Neural cell (in vitro differentiated cells): ENCODE measurements around the gene MACROH2A1.

Experiments used
- EZH2 ChIP-seq: fragments of 200-600, 300-800 bp; shearing (Covaris generic), sonication (generic); IDR thresholded peaks from 2 replicates; pipeline ENCODE4 v1.6.1; 2014; ENCODE audit warnings: antibody characterized with exemption, low read length, borderline replicate concordance, mild to moderate bottlenecking; ENCODE audit not compliant: insufficient read depth, poor library complexity, severe bottlenecking
- POLR2AphosphoS5 ChIP-seq: IDR thresholded peaks from 2 replicates; pipeline ENCODE4 v1.6.1; 2012
- TAF1 ChIP-seq: IDR thresholded peaks from 2 replicates; pipeline ENCODE4 v1.6.1; 2012; ENCODE audit warnings: low read depth
- TF ChIP-seq, protein P1 (sequence below): fragments of 450-650 bp; IDR thresholded peaks from 2 replicates; pipeline ENCODE4 v1.5.1; 2014; ENCODE audit warnings: antibody characterized with exemption, mild to moderate bottlenecking, moderate library complexity; ENCODE audit not compliant: poor library complexity, severe bottlenecking

DNA sequence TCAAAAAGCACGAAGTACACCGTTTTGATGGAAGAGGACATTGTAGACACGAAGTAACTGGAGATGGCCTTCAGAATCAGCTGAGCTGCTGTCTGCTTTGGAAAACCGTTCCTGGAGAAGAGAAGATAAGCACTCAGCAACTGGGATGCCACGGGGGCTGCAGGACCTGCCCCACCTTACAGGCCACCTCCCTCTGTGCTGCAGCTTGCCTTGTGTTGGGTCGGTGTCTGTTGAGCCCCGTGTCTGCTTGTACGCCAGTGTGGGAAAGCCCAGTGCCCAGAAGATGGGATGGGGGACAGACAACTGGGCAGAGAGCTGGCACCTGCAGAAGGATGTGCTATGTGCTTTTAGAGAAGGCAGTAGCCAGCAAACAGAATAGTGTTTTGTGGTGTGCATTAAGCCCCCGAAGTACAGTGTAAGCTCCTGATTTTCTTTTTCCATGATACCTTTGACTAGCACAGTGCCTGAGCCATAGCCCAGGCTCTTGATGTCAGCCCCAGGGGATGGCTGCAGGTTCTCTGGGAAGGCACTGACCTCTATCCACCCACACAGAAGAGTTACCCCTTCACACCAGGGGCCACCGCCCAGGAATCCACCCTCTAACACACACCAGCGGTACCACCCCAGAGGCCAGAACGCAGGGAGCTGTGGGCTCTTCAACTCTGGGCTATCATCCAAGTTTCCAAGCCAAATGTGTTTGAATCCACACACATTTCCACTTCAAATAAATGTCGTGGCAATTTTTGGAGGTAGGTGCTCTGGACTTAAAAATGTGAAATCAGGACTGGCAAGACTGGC lies 63.8 kb downstream of the MACROH2A1 start:
- TF ChIP-seq POLR2AphosphoS5 (no peak), EZH2 (no peak), TAF1 (no peak)
- TF ChIP-seq, protein P1, sequence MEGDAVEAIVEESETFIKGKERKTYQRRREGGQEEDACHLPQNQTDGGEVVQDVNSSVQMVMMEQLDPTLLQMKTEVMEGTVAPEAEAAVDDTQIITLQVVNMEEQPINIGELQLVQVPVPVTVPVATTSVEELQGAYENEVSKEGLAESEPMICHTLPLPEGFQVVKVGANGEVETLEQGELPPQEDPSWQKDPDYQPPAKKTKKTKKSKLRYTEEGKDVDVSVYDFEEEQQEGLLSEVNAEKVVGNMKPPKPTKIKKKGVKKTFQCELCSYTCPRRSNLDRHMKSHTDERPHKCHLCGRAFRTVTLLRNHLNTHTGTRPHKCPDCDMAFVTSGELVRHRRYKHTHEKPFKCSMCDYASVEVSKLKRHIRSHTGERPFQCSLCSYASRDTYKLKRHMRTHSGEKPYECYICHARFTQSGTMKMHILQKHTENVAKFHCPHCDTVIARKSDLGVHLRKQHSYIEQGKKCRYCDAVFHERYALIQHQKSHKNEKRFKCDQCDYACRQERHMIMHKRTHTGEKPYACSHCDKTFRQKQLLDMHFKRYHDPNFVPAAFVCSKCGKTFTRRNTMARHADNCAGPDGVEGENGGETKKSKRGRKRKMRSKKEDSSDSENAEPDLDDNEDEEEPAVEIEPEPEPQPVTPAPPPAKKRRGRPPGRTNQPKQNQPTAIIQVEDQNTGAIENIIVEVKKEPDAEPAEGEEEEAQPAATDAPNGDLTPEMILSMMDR = no peak
